Measurements from ENCODE around the gene MTHFR.

Gene MTHFR

GRCh38 chr1:11752359-11753088, 53.2 kb downstream of the MTHFR start:
- DNase-seq = no peak

- DNase-seq = no peak
These were observed 54.7 kb downstream of the MTHFR start for GRCh38 chr1:11751087-11751486.

- no peak for DNase-seq
These were observed 55.8 kb downstream of the MTHFR start for GRCh38 chr1:11749996-11750395.

DNA sequence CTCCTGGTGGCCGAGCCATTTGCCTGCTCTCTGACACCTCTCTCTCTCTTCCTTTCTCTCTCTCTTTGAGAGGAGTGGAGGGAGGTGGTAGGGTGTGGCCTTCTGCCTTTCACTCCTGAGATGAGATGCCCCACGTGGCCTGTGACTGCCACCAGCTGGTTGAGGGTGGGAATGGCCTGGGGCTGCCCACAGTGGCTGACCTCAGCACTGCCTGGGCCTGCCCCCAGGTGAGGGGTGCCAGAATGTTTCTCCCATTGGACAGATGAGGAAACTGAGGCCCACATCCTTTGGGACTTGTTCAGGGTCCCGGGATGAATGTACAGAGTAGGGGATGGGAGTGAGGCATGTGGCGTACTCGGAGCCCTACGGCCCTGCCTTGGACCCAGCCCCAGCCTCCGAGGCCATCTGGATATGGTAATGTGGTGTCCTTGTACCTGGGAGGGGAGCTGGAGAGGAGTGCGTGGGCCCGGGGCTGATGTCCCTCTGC, 56.5 kb downstream of the MTHFR start:
- DNase-seq = no peak

DNA sequence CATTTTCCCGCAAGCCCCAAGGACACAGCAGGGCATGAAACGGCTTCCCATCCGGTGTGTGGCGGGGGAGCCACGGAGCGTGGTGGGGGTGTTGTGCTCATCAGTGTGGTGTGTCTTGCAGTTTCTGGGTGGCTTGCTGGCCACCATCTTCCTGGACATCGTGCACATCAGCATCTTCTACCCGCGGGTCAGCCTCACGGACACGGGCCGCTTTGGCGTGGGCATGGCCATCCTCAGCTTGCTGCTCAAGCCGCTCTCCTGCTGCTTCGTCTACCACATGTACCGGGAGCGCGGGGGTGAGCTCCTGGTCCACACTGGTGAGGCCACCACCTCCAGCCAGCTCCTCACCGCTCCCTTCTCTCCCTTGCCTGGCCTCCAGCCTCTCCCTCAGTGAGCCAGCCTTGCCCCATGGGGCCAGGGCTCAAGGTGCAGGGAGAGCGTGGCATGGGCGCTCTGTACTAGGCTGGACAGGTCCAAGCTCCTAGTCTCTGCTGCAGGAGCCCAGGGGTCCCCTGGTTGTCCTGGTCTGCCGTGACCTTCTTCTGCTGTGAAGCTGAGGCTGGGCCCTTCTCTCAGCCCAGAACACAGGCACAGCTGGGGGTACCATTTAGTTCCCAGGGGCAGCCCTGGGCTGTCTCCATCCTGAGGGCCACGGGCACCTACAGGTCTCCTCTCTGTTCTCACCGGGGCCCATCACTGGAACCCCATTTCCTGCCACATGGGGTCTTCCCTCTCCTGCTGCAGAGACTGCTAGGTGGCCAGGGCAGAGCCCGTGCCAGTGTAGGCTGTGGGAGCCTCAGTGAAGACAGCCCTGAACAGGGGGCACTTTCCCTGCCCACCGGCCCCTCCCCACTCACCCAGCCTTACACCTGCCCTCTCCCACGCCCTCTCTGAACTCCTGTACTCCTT, 57.2 kb downstream of the MTHFR start:
- no peak for DNase-seq

DNA sequence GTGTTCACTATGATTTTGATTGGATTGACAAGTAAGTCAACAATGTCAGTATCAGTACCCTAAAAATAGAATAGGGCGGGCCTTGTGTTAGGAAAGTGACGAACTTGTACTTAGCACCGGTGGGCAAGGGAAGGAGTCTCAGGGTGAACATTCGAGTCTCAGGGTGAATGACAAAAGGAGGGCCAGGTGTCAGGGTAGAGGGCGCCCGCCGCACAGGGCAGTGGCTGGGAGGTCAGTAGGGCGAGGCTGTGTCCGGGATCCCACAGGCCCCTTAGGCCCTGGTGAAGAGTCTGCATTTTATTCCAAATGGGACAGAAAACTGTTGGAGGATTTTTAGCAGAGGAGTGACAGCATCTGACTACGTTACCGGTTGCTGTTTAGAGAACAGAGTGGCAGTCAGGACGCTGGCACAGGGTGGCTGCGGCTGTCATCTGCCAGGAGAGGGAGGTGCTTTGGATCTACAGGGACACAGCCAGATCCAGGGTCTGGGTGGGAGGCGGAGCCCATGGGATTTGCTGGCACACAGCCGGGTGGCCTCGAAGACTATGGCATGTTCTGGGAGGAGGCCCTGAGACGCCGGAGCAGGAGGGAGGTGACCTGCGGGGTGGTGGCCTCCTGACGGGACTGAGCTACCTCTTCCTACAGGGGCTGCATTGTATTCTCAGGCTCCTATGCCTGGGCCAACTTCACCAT, 58.8 kb downstream of the MTHFR start:
- no peak for DNase-seq

GRCh38 chr1:11746092-11746491, 59.7 kb downstream of the MTHFR start:
- DNase-seq = no peak

DNA sequence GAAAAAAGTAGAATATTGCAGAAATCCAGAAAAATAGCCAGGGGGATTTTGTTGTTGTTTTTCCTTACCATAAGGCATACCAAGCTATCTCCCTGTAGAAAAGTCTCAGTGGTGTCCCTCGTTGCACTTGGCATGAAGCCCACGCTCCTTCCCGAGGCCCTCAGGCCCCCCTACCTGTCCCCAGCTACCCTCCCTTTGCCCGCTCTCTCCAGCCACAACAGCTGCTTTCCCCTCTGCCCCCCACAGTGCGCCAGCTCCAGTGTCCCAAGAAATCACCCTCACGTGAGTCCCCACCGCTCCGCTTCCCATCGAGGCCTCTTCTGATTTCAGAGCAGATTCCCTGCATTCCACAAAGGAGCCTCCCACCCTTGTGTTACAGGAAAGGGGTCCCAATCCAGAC, 61.5 kb downstream of the MTHFR start:
- DNase-seq = no peak

GRCh38 chr1:11741919-11742558, 63.7 kb downstream of the MTHFR start:
- DNase-seq = no peak

- no peak for DNase-seq
These were observed 64.3 kb downstream of the MTHFR start for GRCh38 chr1:11741482-11741881.

- no peak for DNase-seq
These were observed 65.2 kb downstream of the MTHFR start for GRCh38 chr1:11740258-11741192.

GRCh38 chr1:11738783-11739182, 67.0 kb downstream of the MTHFR start:
- DNase-seq = no peak

- no peak for DNase-seq
These were observed 67.7 kb downstream of the MTHFR start for GRCh38 chr1:11738096-11738495.

GRCh38 chr1:11736746-11737639, 68.8 kb downstream of the MTHFR start:
- peak; percentile 46 for DNase-seq

GRCh38 chr1:11735854-11736745, 69.7 kb downstream of the MTHFR start, which contains the start of gene AGTRAP:
Gene AGTRAP, plus strand, starts transcription at chr1:11736136. Its CDS starts 73 bp downstream, at chr1:11736209.
- peak; percentile 93 for DNase-seq
